K562 (cell line): ENCODE results near the gene ADSS2. TPM values are rescaled to one million over a fixed set of nuclear protein-coding genes. Genes with fewer than 3 reads are reported as not detected.

Source experiments
- ARID1B ChIP-seq: fragments of 450-650 bp; IDR thresholded peaks from 2 replicates; pipeline ENCODE4 v1.6.1; 2016; ENCODE audit warnings: antibody characterized with exemption, mild to moderate bottlenecking, inconsistent platforms
- ATF2 ChIP-seq: sonication (generic); formaldehyde crosslinking; IDR thresholded peaks from 2 replicates; pipeline ENCODE4 v1.8.1; 2022; ENCODE audit warnings: missing genetic modification reagents
- CUX1 ChIP-seq: fragments of 200-800 bp; sonication (Bioruptor generic); IDR thresholded peaks from 2 replicates; pipeline ENCODE4 v1.6.1; 2016; ENCODE audit warnings: missing genetic modification characterization, missing compliant biosample characterization
- DMBX1 ChIP-seq: fragments of 250-450 bp; sonication (Bioruptor Pico); IDR thresholded peaks from 2 replicates; pipeline ENCODE4 v1.8.0; 2022; ENCODE audit warnings: inconsistent platforms, mild to moderate bottlenecking, moderate library complexity, borderline replicate concordance
- E2F4 ChIP-seq: sonication (generic); formaldehyde crosslinking; IDR thresholded peaks from 2 replicates; pipeline ENCODE4 v1.8.0; 2022; ENCODE audit warnings: mild to moderate bottlenecking, low read depth, missing genetic modification reagents
- GABPB1 ChIP-seq: sonication (generic); formaldehyde crosslinking; IDR thresholded peaks from 2 replicates; pipeline ENCODE4 v1.8.0; 2022; ENCODE audit warnings: mild to moderate bottlenecking, missing genetic modification reagents
- GATAD2B ChIP-seq: fragments of 450-650 bp; IDR thresholded peaks from 2 replicates; pipeline ENCODE4 v1.6.1; 2017; ENCODE audit warnings: mild to moderate bottlenecking, borderline replicate concordance
- NFATC3 ChIP-seq: fragments of 450-650 bp; IDR thresholded peaks from 2 replicates; pipeline ENCODE4 v1.6.1; 2017; ENCODE audit warnings: mild to moderate bottlenecking
- NKRF ChIP-seq: fragments of 450-650 bp; IDR thresholded peaks from 2 replicates; pipeline ENCODE4 v1.6.1; 2016; ENCODE audit warnings: borderline replicate concordance
- NRF1 ChIP-seq, 2 experiments: fragments of 450-650 bp; IDR thresholded peaks in 1 of 2; conservative IDR thresholded peaks in 1 of 2; 2 replicates each; pipeline ENCODE4 v1.6.1; 2014; ENCODE audit warnings: mild to moderate bottlenecking in 2 of 2
- RBM22 ChIP-seq: fragments of 200-400 bp; formaldehyde crosslinking; IDR thresholded peaks from 2 replicates; pipeline ENCODE4 v1.6.1; 2018; ENCODE audit warnings: low read length, low read depth; ENCODE audit not compliant: poor library complexity, severe bottlenecking
- RCOR1 ChIP-seq, 2 experiments: IDR thresholded peaks; 2 replicates each; pipeline ENCODE4 v1.6.1; 2012; ENCODE audit warnings: low read depth in 2 of 2, low read length in 2 of 2, borderline replicate concordance in 1 of 2, improper control_type of control experiment in 1 of 2
- SMAD3 ChIP-seq: fragments of 450-650 bp; formaldehyde crosslinking; conservative IDR thresholded peaks from 2 replicates; pipeline ENCODE4 v1.4.0; 2020; ENCODE audit warnings: mild to moderate bottlenecking
- ZBTB7A ChIP-seq: IDR thresholded peaks from 2 replicates; pipeline ENCODE4 v1.6.1; 2011; ENCODE audit warnings: low read depth, mild to moderate bottlenecking, low read length, moderate library complexity, borderline replicate concordance; ENCODE audit not compliant: control insufficient read depth
- ZNF174 ChIP-seq: fragments of 250-450 bp; sonication (Bioruptor Pico); IDR thresholded peaks from 2 replicates; pipeline ENCODE4 v1.4.0; 2020; ENCODE audit warnings: mild to moderate bottlenecking
- ZNF253 ChIP-seq: fragments of 250-450 bp; sonication (Bioruptor Pico); conservative IDR thresholded peaks from 2 replicates; pipeline ENCODE4 v1.6.1; 2021; ENCODE audit warnings: mild to moderate bottlenecking
- polyA plus RNA-seq, 8 experiments: library from polyadenylated mRNA; depleted of rRNA in 4 of 8; stranded (reverse) in 5 of 8; unstranded in 3 of 8; fragments of >200 nt; fragmentation: Nextera tagmentation in 2 of 8; fragmentation: Illumina TruSeq in 1 of 8; extraction: Ambion mirVana in 2 of 8; extraction: Trizol in 1 of 8; gene quantifications; 2 replicates each; pipeline versions ENCODE4 v1.2.1 to v1.2.3, GENCODE V29; 2011 to 2014; ENCODE audit warnings: inconsistent platforms in 1 of 8, missing spikeins in 1 of 8
- total RNA-seq, 7 experiments: library from RNA; depleted of rRNA in 6 of 7; stranded (reverse); fragments of >200 nt in 6 of 7; fragmentation: Illumina TruSeq in 2 of 7; extraction: Trizol in 2 of 7; gene quantifications; 2 replicates each; pipeline versions ENCODE4 v1.2.1 to v1.2.3, GENCODE V29; 2011 to 2021; ENCODE audit warnings: low replicate concordance in 1 of 7

ADSS2 gene
- total and polyA plus RNA-seq, 9 of the 15 experiments (the other 6 are each of a cell fraction or from before 2014, with no cell fraction given), result 8.8 to 63.8 (median 59.4) TPM

- TF ChIP-seq ATF2, result no peak
- TF ChIP-seq DMBX1 (CRISPR knock-in tag), result 0 out of 2 replicates have a peak, but pooled peaks have one; percentile 24
- no peak for TF ChIP-seq RBM22
- TF ChIP-seq ZNF174 (CRISPR knock-in tag), result peak; percentile 74; the same call in 1 of the 2 replicates
- 0 out of 2 replicates have a peak, but pooled peaks have one; percentile 15 for TF ChIP-seq GATAD2B
- TF ChIP-seq SMAD3 (CRISPR knock-in tag), result 0 out of 2 replicates have a peak, but pooled peaks have one; percentile 21
- peak; percentile 89 to 90 for TF ChIP-seq NRF1 (conservative IDR thresholded peaks at IDR 0.05 in 1 of 2, IDR thresholded peaks at IDR 0.05 in 1 of 2)
- TF ChIP-seq RCOR1 (IDR thresholded peaks at IDR 0.05; ENCODE audit: borderline replicate concordance in 1 of 2, low read depth in 2 of 2, low read length in 2 of 2), result peak in 1 of 2 experiments; percentile 52; a peak in 2 of 4 replicates
- TF ChIP-seq E2F4 (CRISPR knock-in tag), result peak; percentile 94
- no peak for TF ChIP-seq ZNF253 (CRISPR knock-in tag)
- TF ChIP-seq ZBTB7A, result peak; percentile 76; the same call in 1 of the 2 replicates
- no peak for TF ChIP-seq NKRF
- 0 out of 2 replicates have a peak, but pooled peaks have one; percentile 26 for TF ChIP-seq ARID1B
- TF ChIP-seq CUX1 (CRISPR knock-in tag), result peak; percentile 55; the same call in 1 of the 2 replicates
- TF ChIP-seq NFATC3, result peak; percentile 68; the same call in 1 of the 2 replicates
- TF ChIP-seq GABPB1, result peak; percentile 75
Measured at GRCh38 chr1:244451951-244452795, 464 bp upstream of the ADSS2 start (continued).
